Measurements from ENCODE around the gene HMGB1. TPM values are rescaled to one million over a fixed set of nuclear protein-coding genes. Genes with fewer than 3 reads are reported as not detected.
A peak's percentile ranks its signal among the peaks of the same experiment; 100 is the strongest.

The HMGB1 gene
- total RNA-seq, 3 donors from 2014 or later (not counting 1 experiment from before 2014, with no cell fraction given) = 397 to 449 (median 409) TPM

- intact Hi-C loops (cut with micrococcal nuclease) = loop anchor here (10.0 kb wide), 1 partner anchor 108 kb away; no protein-coding TSS in a partner anchor
- WGBS (ENCODE audit: insufficient coverage) = 26% methylated on average over 11 of the region's 11 CpGs
Observed at GRCh38 chr13:30466358-30466714, 600 bp upstream of the HMGB1 start.

GRCh38 chr13:30465343-30465592 is 468 bp downstream of the HMGB1 start:
- peak overlapping the region; percentile 17 for H3K4me3 ChIP-seq (ENCODE audit: low read length)
- peaks cover 22% of the 10 kb centered on the region for H3K36me3 ChIP-seq (ENCODE audit: control insufficient read depth, insufficient read depth, low read length)

More at GRCh38 chr13:30466358-30466714, 600 bp upstream of the HMGB1 start:
- H3K4me3 Mint-ChIP-seq = peak overlapping the region; percentile 42
- Histone ChIP-seq H3K9me3 (ENCODE audit: control insufficient read depth, insufficient read depth, low read length) (no peaks in the 10 kb centered on the region), H3K27ac (ENCODE audit: low read length) (no peak overlapping the region), H3K27me3 (ENCODE audit: control insufficient read depth, insufficient read depth, low read length) (no peaks in the 10 kb centered on the region), H3K4me1 (ENCODE audit: control insufficient read depth, insufficient read depth, low read length) (peaks cover 13% of the 10 kb centered on the region), H3K36me3 (ENCODE audit: control insufficient read depth, insufficient read depth, low read length) (peaks cover 21% of the 10 kb centered on the region), H3K4me3 (ENCODE audit: low read length) (no peak overlapping the region)
- peaks cover 33 to 41% of the 10 kb centered on the region in 2 donors for H3K4me1 Mint-ChIP-seq
- H3K36me3 Mint-ChIP-seq = peaks cover 9% of the 10 kb centered on the region
- H3K9me3 Mint-ChIP-seq = no peaks in the 10 kb centered on the region
- no peaks in the 10 kb centered on the region for H3K27me3 Mint-ChIP-seq (ENCODE audit: low read depth in 2 of 2)
- peak overlapping the region; percentile 94 to 96 for H3K27ac Mint-ChIP-seq
- ATAC-seq (no peak), DNase-seq (peak in 1 of 2 donors; percentile 8)
- TF ChIP-seq CTCF (IDR thresholded peaks at IDR 0.05) = no peak

GRCh38 chr13:30464496-30465342 is 1.0 kb downstream of the HMGB1 start:
- no peak for TF ChIP-seq CTCF (IDR thresholded peaks at IDR 0.05)
- Mint-ChIP-seq H3K4me3 (peak overlapping the region; percentile 92), H3K4me1 (peaks cover 36 to 44% of the 10 kb centered on the region in 2 donors), H3K27me3 (ENCODE audit: low read depth in 2 of 2) (no peaks in the 10 kb centered on the region), H3K9me3 (no peaks in the 10 kb centered on the region), H3K27ac (peak overlapping the region; percentile 95 to 98), H3K36me3 (peaks cover 12% of the 10 kb centered on the region)
- ATAC-seq = peak; percentile 57 to 80 (median 65)
- under 1% methylated on average over 130 of the region's 136 CpGs for WGBS (ENCODE audit: insufficient coverage)
- peaks cover 13% of the 10 kb centered on the region for H3K4me1 ChIP-seq (ENCODE audit: control insufficient read depth, insufficient read depth, low read length)
- intact Hi-C loops (cut with micrococcal nuclease) = loop anchor here (1.0 to 10.0 kb wide), 7 partner anchors 42 to 317 kb away; partner anchors contain the start of genes KATNAL1, UBE2L5 and USPL1
- H3K27ac ChIP-seq (ENCODE audit: low read length) = peak overlapping the region; percentile 91
- H3K4me3 ChIP-seq (ENCODE audit: low read length) = peak overlapping the region; percentile 59
- H3K36me3 ChIP-seq (ENCODE audit: control insufficient read depth, insufficient read depth, low read length) = peaks cover 25% of the 10 kb centered on the region
- peak; percentile 80 to 88 for DNase-seq
- H3K27me3 ChIP-seq (ENCODE audit: control insufficient read depth, insufficient read depth, low read length) = no peaks in the 10 kb centered on the region
- no peaks in the 10 kb centered on the region for H3K9me3 ChIP-seq (ENCODE audit: control insufficient read depth, insufficient read depth, low read length)

More at GRCh38 chr13:30465343-30465592, 468 bp downstream of the HMGB1 start:
- peaks cover 13% of the 10 kb centered on the region for H3K4me1 ChIP-seq (ENCODE audit: control insufficient read depth, insufficient read depth, low read length)
- H3K9me3 ChIP-seq (ENCODE audit: control insufficient read depth, insufficient read depth, low read length) = no peaks in the 10 kb centered on the region
- peaks cover 12% of the 10 kb centered on the region for H3K36me3 Mint-ChIP-seq
- no peaks in the 10 kb centered on the region for H3K9me3 Mint-ChIP-seq
- no peak overlapping the region for H3K4me3 Mint-ChIP-seq
- intact Hi-C loops (cut with micrococcal nuclease) = loop anchor here (1.0 to 10.0 kb wide), 4 partner anchors 88 to 158 kb away; partner anchors contain the start of genes KATNAL1 and USPL1
- peak in 2 of 3 donors; percentile 0 to 1 for ATAC-seq
- H3K27ac ChIP-seq (ENCODE audit: low read length) = peak overlapping the region; percentile 50
- WGBS (ENCODE audit: insufficient coverage) = under 1% methylated on average over 41 of the region's 41 CpGs
- TF ChIP-seq CTCF (IDR thresholded peaks at IDR 0.05) = no peak
- DNase-seq = no peak
- peak overlapping the region; percentile 96 to 98 for H3K27ac Mint-ChIP-seq
- H3K27me3 Mint-ChIP-seq (ENCODE audit: low read depth in 2 of 2) = no peaks in the 10 kb centered on the region
- peaks cover 36 to 44% of the 10 kb centered on the region in 2 donors for H3K4me1 Mint-ChIP-seq
- no peaks in the 10 kb centered on the region for H3K27me3 ChIP-seq (ENCODE audit: control insufficient read depth, insufficient read depth, low read length)
